HS-5 (cell line): ENCODE measurements around the gene PHEX.
"Not testable (repeated sequence)": the region's sequence is repeated elsewhere in the genome, so short reads cannot be mapped to it uniquely, and the experiment has no call there.

ENCODE experiments used
- DNase-seq: peaks from one replicate; pipeline ENCODE4 v3.0.0-alpha.2; 2012; ENCODE audit warnings: low read depth

PHEX gene

GRCh38 chrX:22246620-22247019 is 214.5 kb downstream of the PHEX start:
- DNase-seq = peak; percentile 28

DNA sequence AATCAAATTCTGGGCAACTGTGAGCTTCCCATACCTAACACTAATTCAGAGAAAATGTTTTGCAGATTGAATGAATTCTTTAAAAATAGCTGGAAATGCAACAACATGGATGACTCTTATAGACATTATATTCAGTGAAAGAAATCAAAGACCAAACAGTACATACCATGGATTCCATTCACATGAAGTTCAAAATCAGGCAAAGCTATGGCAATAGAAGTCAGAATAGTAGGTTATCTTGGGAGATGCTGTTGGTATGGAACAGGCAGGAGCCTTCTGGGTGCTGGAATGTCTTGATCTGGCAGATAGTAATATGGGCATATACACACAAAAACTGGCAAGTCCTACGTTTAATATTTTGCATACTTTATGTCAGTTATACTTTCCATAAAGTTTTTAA is 215.0 kb downstream of the PHEX start:
- peak; percentile 24 for DNase-seq

DNA sequence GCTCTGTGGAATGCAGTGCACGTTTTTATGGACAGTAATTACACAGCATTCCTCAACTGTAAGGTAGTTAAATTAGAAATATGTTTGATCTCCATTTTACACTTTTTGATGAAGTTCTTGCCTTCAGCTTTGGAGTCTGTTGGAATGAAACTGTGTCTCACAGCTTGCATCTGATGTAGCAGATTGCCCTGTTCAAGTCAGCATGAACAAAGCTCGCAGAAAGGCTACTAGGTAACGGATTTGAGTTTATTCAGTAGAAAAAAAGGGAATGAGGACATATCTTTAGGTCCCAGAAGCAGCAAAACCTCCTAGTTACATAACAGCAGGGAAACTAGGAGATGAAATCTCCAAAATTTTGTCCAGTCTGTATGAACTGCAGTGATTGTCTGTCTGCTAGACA is 216.3 kb downstream of the PHEX start:
- no peak for DNase-seq

- no peak for DNase-seq
These were observed 217.2 kb downstream of the PHEX start for GRCh38 chrX:22249371-22249770.

GRCh38 chrX:22268706-22269105 is 236.6 kb downstream of the PHEX start:
- DNase-seq = no peak

DNA sequence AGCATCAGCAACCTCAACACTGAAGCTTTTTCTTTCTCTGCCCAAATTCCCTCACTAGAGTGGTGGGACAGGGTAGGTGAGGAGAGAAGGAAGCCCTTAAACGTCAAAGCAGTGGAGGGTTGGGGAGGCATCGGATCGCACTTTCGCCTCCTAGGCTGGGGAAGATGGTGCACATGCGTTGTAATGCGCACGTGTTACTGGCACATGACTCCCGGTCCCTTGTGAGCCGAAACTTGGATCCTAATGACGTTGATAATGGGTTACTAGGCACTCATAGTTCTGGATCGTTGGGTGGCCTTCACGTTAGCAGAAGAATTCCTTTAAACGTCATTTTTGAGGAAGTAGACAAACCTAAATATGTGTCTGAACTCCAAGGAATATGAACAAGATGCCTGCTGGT is 240.5 kb downstream of the PHEX start, which contains the start of gene CBLL2:
TSS of gene CBLL2 (plus strand) at position 301 of the 400 bp plus-strand sequence. CDS start at position 380, 79 bp downstream.
- DNase-seq = no peak

- DNase-seq = no peak
These were observed 241.7 kb downstream of the PHEX start for GRCh38 chrX:22273714-22274317.

- no peak for DNase-seq
These were observed 244.7 kb downstream of the PHEX start for GRCh38 chrX:22276781-22277180.

DNA sequence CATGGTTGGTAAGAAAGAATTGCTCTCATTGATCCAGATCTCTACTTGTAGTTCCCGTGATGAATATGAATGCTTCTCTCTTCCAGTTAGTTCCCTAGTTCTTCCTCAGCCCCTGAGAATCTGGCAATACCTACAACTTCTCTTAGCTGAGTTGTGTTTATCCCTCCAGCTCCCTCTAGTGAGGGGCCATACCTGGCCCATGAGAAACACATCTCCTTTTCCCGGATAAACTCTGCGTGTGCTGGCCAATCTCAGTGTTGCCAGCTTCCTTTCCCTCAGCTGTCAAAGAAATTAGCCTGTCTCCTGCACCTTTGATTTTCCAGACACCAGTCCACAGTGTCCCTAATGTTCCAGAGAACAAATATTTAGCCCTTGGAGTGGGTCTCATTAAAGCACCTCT is 246.2 kb downstream of the PHEX start:
- no peak for DNase-seq

GRCh38 chrX:22289209-22289608 is 257.1 kb downstream of the PHEX start:
- not testable (repeated sequence) for DNase-seq

GRCh38 chrX:22296871-22297270 is 264.7 kb downstream of the PHEX start:
- no peak for DNase-seq

DNA sequence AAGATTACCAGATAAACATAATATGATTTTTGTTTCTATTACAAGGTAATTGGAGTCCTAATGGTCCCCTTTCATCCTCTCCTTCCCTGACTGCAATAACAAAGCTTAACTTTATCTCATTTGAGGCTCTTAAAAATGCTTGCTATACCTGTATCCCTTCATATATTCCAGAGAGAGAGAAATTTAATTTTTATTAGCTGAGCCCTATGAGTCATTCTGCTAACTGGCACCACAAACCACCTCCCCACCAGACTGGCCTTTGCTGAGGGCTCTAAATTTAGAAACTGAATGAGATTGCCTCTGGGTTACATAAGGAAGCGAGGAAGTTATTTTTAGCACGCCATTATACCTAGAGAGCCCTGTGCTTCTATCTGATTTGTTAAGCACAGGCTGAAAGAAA is 268.0 kb downstream of the PHEX start:
- no peak for DNase-seq
